ENCODE data around the gene ABCF3.

DNA sequence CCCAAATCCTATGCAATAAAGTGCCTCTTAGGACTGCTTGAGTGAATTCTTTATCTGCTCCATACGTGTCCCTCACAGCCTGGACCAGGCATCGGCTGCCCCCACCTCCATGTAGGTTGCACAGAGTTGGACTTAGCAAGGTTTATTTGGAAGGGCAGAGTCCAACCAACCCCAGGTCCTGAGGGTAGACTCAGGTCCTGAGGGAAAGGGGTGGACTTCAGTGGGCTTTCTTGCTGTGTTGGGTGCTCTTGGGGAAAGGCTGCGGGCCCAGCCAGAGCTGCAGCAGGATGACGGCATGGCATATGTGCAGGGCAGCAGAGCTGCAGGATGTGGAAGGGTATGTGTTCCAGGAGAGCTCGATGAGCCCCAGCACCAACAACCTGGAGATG, 56.3 kb downstream of the ABCF3 start:
- no peak for TF ChIP-seq CTCF (IDR thresholded peaks at IDR 0.05)
- TF ChIP-seq POLR2A (IDR thresholded peaks at IDR 0.05): no peak
